LoVo (cell line): Measurements from ENCODE around the gene HHAT.
"Not testable (repeated sequence)": the region's sequence is repeated elsewhere in the genome, so short reads cannot be mapped to it uniquely, and the experiment has no call there.

Source experiments
- DNase-seq: peaks from one replicate; pipeline ENCODE4 v3.0.0-alpha.2; 2016; ENCODE audit warnings: low spot score

HHAT gene

GRCh38 chr1:210397252-210397651, 68.5 kb downstream of the HHAT start:
- no peak for DNase-seq

DNA sequence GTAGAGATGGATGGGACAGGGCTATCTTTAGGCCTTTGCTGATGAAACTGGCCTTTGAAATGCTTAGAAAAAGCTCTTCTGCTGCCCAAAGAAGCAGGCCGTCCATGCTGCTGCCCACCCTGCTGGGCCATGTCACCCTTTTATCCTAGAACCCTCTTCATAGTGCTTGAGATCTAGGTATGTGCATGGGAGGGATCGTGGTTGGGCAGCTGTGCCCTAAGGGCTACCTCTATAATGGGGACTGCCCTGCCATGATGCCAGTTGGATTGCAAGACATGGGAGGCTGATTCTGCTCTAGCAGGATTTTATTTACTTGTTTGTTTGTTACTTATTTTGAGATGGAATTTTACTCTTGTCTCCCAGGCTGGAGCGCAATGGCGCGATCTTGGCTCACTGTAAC, 69.0 kb downstream of the HHAT start:
- DNase-seq = no peak

DNA sequence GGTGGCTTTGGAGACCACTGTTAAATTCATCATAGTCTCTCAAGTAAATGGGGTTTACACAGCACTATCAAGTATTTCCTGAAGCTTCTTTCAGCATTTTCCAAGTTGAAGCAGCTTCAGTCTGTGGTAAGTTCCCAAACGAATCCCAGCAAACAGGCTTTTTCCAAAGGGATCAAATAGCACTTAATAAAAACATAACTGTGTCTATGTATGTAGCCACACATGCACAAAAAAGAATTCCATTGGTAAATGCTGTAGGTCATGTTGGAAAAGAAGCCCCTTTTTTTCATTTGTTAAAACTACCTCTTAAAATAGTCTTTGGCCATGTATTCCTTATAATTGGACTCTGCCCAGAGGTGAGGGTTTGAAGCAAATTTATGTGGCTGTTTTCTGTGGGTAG, 69.8 kb downstream of the HHAT start:
- no peak for DNase-seq

DNA sequence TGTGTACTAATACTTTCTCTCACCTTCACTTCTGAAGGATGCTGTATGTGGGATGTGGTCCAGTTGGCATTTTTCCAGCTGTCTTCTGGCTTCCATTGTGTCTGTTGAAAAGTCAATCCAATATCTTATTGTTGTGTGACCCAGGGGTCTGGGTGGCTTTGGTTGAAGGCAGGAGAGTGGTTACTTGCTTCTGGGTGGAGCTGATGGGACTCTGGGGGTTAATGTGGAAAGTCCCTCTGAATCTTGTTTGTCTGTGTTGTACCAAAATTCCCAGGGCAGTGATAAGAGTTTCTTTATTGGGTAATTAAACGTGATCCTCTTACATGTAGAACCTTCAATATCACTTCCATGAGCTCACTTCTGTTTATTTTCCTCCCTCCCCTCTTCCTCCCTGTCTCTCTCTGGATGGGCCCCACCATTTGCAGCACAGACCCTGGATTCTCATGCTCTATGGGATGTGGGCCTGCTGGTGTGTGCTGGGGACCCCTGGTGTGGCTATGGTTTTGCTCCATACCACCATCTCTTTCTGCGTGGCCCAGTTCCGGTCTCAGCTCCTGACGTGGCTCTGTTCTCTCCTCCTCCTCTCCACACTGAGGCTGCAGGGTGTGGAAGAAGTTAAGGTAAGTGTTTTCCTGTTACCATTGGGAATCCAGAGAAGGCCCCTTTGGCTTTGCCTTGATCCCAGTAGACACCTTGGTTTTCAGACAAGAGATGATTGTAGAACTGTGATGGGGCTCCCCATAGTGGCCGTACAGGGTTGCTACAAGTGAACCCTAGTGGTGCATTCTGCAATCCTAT, 71.5 kb downstream of the HHAT start:
- DNase-seq = peak; percentile 47

- no peak for DNase-seq
Measured at GRCh38 chr1:210402560-210402959, 73.9 kb downstream of the HHAT start.

- no peak for DNase-seq
Measured at GRCh38 chr1:210405316-210405715, 76.6 kb downstream of the HHAT start.

GRCh38 chr1:210406341-210406740, 77.6 kb downstream of the HHAT start:
- not testable (repeated sequence) for DNase-seq

- DNase-seq = peak; percentile 61
Measured at GRCh38 chr1:210407207-210407886, 78.6 kb downstream of the HHAT start.

GRCh38 chr1:210407887-210408252, 79.2 kb downstream of the HHAT start:
- no peak for DNase-seq

- no peak for DNase-seq
Measured at GRCh38 chr1:210412240-210412639, 83.5 kb downstream of the HHAT start.

DNA sequence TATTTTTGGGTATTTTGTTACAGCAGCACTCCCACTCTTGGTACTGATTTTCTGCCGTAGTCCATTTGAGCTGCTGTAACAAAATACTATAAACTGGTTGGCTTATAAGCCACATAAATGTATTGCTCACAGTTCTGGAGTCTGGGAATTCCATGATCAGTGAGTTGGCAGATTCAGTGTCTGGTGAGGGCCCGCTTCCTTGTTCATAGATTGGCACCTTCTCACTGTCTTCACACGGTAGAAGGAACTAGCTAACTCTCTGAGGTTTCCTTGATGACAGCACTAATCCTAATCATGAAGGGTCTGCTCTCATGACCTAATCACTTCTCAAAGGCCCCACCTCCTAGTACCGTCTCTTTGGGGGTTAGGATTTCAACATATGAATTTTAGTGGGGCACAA, 85.2 kb downstream of the HHAT start:
- no peak for DNase-seq

GRCh38 chr1:210415846-210416448, 87.2 kb downstream of the HHAT start:
- DNase-seq = no peak

- DNase-seq = no peak
Measured at GRCh38 chr1:210416681-210417080, 88.0 kb downstream of the HHAT start.

DNA sequence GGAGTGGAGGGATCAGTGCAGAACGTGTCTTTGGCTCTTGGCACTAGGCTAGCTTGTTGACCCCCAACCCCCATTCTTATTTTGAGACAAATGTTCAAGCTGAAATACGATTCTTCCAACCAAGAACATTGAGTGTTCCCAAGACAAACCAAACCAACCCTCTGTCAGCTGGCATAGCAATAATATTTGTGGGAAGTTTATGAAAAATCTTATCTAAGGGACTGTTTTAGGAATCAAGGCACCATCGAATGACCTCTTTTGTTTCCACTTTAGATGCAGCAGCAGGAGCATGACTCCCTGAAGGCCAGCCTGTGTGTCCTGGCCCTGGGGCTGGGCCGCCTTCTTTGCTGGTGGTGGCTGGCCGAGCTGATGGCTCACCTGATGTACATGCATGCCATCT, 89.2 kb downstream of the HHAT start:
- DNase-seq = no peak

- peak; percentile 15 for DNase-seq
Measured at GRCh38 chr1:210418863-210419650, 90.4 kb downstream of the HHAT start.

DNA sequence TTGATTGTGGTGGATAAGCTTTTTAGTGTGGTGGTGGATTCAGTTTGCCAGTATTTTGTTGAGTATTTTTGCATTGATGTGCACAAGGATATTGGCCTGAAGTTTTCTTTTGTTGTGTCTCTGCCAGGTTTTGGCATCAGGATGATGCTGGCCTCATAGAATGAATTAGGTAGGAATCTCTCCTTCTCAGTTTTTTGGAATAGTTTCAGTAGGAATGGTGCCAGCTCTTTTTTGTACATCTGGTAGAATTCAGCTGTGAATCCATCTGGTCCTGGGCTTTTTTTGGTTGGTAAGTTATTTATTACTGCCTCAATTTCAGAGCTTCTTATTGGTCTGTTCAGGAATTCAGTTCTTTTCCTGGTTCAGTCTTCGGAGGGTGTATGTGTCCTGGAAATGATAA, 98.0 kb downstream of the HHAT start:
- DNase-seq = not testable (repeated sequence)

DNA sequence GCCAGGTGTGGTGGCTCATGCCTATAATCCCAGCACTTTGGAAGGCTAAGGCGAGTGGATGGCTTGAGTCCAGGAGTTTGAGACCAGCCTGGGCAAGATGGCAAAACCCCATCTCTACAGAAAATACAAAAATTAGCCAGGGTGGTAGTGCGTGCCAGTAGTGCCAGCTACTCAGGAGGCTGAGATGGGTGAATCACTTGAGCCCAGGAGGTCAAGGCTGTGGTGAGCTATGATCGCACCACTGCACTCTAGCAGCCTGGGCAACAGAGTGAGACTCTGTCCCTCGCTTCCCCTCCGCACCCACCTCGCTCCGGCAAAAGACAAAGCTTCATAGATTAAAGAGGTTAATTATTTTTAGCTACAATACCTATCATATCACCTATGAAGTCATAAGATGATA, 100.0 kb downstream of the HHAT start:
- no peak for DNase-seq

- DNase-seq = no peak
Measured at GRCh38 chr1:210434223-210434622, 105.5 kb downstream of the HHAT start.

DNA sequence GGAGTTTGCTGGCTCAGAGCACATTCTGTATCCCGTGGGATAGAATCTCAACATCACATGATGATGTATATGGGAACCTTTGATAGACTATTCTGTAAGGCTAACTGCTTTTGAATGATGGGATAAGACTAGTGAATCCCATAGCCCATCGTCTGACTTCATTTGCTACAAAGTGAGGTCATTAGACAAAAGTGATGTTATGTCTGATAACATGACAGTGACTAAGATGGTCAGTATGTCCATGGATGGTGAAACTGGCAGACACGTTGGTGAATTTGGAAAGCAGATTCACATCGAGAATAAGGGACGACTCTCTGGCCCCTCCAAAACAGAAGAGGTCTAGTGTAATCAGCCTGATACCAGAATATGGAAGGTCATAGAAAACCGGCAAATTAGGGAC, 108.4 kb downstream of the HHAT start:
- no peak for DNase-seq

- no peak for DNase-seq
Measured at GRCh38 chr1:210437781-210438180, 109.1 kb downstream of the HHAT start.

DNA sequence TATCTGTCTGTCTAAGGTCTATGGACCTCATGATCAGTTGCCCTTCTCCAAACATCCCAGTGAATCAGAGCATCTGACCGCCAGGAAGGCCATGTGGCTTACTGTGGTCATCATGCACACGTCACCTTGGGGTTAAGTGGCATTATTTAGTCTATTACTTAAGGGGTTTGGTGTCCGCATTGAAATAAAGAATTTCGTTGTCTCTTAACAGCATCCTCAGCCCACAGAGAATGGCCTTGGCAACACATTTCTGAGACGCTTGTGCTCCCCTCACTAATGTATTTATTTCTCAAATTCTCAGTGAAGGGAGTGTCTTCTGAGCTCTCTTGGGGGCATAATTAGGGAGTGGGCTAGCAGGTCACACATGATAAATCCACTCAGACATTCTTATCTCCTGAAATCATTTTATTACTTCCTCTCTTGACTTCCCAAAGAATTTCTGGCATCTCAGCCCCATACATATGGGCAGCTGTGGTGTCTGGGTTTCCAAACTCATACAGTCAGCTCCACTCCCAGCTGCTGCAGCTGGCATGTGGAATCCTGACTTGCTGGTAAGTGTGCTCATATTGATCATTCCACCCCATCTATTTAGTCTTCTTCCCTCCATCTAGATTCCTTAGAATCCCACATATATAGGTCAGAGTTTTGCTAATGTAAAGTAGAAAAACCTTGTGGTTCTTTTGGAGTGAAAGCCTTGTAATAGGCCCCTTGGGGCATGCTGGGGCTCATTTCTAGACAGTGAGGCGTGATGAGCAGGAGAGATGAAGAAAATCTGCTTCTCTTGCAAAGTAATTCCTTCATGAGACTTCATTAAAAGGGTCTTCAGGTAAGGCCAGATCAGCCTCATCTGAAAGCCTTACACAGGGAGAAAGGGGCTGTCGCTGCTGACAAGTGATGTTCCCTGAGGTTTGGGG, 110.5 kb downstream of the HHAT start:
- DNase-seq = peak; percentile 54
